BE2C (cell line): ENCODE data around the gene PASK.

Experiments used
- DNase-seq: peaks from one replicate; pipeline ENCODE4 v3.0.0-alpha.2; 2020
- H3K27me3 ChIP-seq: fragments of 250-450 bp; sonication (Bioruptor Pico); 2 replicates; pipeline ENCODE4 v1.5.1; 2020; ENCODE audit warnings: mild to moderate bottlenecking
- H3K36me3 ChIP-seq: fragments of 250-450 bp; sonication (Bioruptor Pico); 2 replicates; pipeline ENCODE4 v1.5.1; 2020; ENCODE audit warnings: mild to moderate bottlenecking
- H3K4me1 ChIP-seq: fragments of 250-450 bp; sonication (Bioruptor Pico); 2 replicates; pipeline ENCODE4 v1.5.1; 2020
- H3K4me3 ChIP-seq: 2 replicates; pipeline ENCODE4 v1.5.1; 2011; ENCODE audit warnings: low read depth, low read length
- H3K9me3 ChIP-seq: fragments of 250-450 bp; sonication (Bioruptor Pico); 2 replicates; pipeline ENCODE4 v1.5.1; 2020
- CTCF ChIP-seq: IDR thresholded peaks from 2 replicates; pipeline ENCODE4 v1.5.1; 2012; ENCODE audit warnings: mild to moderate bottlenecking, low read depth, low read length

Gene PASK

GRCh38 chr2:241187918-241188234 is 38.6 kb upstream of the PASK start:
- H3K9me3 ChIP-seq = no peaks in the 10 kb centered on the region
- peaks cover 2% of the 10 kb centered on the region; the same call in 1 of the 2 replicates for H3K36me3 ChIP-seq
- no peak for DNase-seq
- no peaks in the 10 kb centered on the region for H3K27me3 ChIP-seq
- no peak for TF ChIP-seq CTCF
- no peaks in the 10 kb centered on the region for H3K4me1 ChIP-seq
- H3K4me3 ChIP-seq = no peak overlapping the region

- no peak for TF ChIP-seq CTCF
- Histone ChIP-seq H3K4me1 (no peaks in the 10 kb centered on the region), H3K4me3 (no peak overlapping the region)
These were observed 38.0 kb upstream of the PASK start for GRCh38 chr2:241187101-241187917.

GRCh38 chr2:241185961-241186360 is 36.7 kb upstream of the PASK start:
- H3K36me3 ChIP-seq = peaks cover 6% of the 10 kb centered on the region; the same call in 1 of the 2 replicates
- DNase-seq = no peak
- no peaks in the 10 kb centered on the region for H3K27me3 ChIP-seq
- TF ChIP-seq CTCF = no peak
- no peaks in the 10 kb centered on the region for H3K4me1 ChIP-seq
- no peaks in the 10 kb centered on the region for H3K9me3 ChIP-seq
- no peak overlapping the region for H3K4me3 ChIP-seq

More at GRCh38 chr2:241187101-241187917, 38.0 kb upstream of the PASK start:
- Histone ChIP-seq H3K36me3 (peaks cover 6% of the 10 kb centered on the region; the same call in 1 of the 2 replicates), H3K9me3 (no peaks in the 10 kb centered on the region), H3K27me3 (no peaks in the 10 kb centered on the region)
- no peak for DNase-seq

GRCh38 chr2:241184901-241185300 is 35.6 kb upstream of the PASK start:
- Histone ChIP-seq H3K27me3 (no peaks in the 10 kb centered on the region), H3K4me1 (no peaks in the 10 kb centered on the region), H3K9me3 (no peaks in the 10 kb centered on the region), H3K36me3 (peaks cover 6% of the 10 kb centered on the region; the same call in 1 of the 2 replicates), H3K4me3 (no peak overlapping the region)
- no peak for TF ChIP-seq CTCF
- DNase-seq = no peak

- no peaks in the 10 kb centered on the region for H3K9me3 ChIP-seq
- H3K4me3 ChIP-seq = no peak overlapping the region
- TF ChIP-seq CTCF = no peak
- no peaks in the 10 kb centered on the region for H3K4me1 ChIP-seq
- peaks cover 6% of the 10 kb centered on the region; the same call in 1 of the 2 replicates for H3K36me3 ChIP-seq
- H3K27me3 ChIP-seq = no peaks in the 10 kb centered on the region
- DNase-seq = no peak
These were observed 33.9 kb upstream of the PASK start for GRCh38 chr2:241183221-241183620.

- H3K27me3 ChIP-seq = no peaks in the 10 kb centered on the region
- no peaks in the 10 kb centered on the region for H3K4me1 ChIP-seq
- H3K36me3 ChIP-seq = peaks cover 6% of the 10 kb centered on the region; the same call in 1 of the 2 replicates
- H3K4me3 ChIP-seq = no peak overlapping the region
- DNase-seq = no peak
- H3K9me3 ChIP-seq = no peaks in the 10 kb centered on the region
- TF ChIP-seq CTCF = no peak
These were observed 33.4 kb upstream of the PASK start for GRCh38 chr2:241182531-241183133.
